Activated CD8-positive, alpha-beta memory T cell treated with anti-CD3 and anti-CD28 coated beads, Interleukin-2, amount 50 U/mL, for 24 hours (primary cell): ENCODE results near the gene MIAT.

Experiments
- DNase-seq: peaks from one replicate; pipeline ENCODE4 v3.0.0-alpha.2; 2020; ENCODE audit errors: extremely low read depth

The MIAT gene

GRCh38 chr22:26632422-26633155 is 24.8 kb upstream of the MIAT start:
- no peak for DNase-seq

- no peak for DNase-seq
Observed at GRCh38 chr22:26634189-26634588, 23.2 kb upstream of the MIAT start.

GRCh38 chr22:26635117-26635516 is 22.3 kb upstream of the MIAT start:
- DNase-seq: no peak

DNA sequence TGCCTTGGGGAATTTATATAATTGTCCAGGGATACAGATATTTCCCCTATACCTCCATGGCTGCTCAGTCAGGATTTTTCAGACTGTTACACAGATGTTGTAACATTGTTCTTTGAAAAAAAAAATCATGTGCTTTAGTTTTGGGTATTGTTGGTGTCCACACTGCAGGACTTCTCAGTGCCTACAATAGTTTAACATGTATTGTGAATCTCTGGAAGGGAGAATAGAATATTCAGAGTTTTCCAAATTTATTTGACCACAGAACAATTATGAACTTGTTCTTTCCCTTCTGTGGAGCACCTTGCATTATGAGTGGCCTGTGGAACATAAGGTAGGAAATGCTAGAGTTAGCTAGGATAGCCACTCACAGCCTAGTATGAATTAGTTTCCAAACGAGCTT is 21.1 kb upstream of the MIAT start:
- DNase-seq: no peak

DNA sequence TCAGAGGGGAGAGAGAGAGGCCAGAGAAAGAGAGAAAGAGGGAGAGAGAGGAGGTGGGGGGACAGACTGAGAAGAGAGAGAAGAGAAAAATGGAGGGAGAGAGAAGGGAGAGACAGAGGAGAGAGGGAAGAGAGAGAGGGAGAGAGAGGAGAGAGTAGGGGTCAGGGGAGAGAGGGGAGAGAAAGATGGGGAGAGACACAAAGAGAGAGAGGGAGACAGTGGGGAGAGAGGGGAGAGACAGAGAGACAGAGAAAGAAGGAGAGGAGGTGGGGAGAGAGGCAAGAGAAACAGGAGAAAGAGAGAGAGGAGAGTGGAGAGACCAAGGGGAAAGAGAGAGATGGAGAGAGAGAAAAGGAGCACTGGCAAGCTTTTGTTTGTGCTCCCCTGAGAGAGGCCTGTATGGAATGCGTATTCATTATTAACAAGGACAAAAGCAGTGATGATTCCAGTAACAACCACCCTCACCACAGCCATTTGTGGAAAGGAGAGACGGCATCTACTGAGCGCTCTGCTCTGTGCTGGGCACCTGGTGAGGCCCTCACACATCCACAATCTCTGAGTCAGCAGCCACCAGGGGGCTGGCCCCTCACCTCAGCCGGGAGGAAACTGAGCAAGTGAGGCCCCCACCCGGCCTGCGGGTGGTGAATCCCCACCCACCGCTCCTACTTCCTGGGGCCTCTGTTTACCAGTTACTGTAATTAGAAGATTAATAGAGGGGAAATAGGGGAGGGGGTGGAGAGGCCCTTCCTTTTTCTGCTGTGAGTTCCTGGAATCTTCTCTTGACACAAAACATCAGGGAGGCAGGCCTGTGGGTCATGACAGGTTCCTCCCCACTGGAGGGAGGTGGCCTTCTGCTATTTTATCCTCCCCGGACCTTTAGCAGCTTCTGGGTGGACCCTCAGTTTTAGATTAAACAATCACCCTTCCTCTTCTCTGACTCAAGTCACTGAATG is 14.6 kb upstream of the MIAT start:
- peak; percentile 73 for DNase-seq

- DNase-seq: no peak
Observed at GRCh38 chr22:26643418-26644100, 13.8 kb upstream of the MIAT start.

DNA sequence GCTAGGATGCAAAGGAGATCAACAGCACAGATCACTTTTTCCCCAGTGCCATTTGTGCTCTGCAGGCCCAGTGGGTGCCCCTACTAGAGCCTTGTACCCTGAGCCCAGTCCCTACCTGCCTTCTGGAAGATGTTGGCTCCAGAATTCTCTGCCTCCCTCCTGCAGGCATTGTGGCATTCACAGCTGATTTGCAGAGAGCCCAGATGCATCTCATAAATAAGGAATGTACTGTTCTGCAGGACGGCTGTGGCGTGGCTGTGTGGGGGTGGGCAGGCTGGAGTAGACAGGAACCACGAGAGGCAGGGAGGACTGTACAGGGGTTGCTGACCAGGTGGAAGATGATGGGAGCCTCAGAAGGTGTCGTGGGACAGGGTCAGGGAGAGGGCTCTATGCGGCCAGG is 11.2 kb upstream of the MIAT start:
- no peak for DNase-seq

DNA sequence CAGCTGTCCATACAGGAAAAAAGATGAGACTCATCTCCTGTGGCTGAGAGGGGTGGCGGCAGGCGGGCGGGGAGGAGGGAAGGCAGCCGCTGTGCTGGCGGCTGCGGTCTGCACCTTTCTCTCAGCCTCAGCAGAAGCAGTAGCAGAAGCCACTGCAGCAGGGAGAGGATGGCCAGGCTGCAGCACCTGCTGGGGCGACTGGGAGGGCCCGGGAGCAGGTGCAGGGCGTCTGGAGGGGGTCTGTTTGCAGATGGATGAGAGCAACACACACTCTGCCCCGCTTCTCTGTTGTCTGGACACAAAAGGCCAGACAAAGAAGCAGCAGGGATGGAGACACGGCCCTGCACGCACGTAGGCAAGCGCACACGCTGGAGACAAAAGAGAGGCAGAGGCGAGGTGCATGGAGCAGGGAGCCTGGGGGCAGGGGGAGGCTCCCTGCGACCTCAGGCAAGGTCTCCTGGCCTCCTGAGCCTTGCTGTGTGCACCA is 9.3 kb upstream of the MIAT start:
- no peak for DNase-seq

DNA sequence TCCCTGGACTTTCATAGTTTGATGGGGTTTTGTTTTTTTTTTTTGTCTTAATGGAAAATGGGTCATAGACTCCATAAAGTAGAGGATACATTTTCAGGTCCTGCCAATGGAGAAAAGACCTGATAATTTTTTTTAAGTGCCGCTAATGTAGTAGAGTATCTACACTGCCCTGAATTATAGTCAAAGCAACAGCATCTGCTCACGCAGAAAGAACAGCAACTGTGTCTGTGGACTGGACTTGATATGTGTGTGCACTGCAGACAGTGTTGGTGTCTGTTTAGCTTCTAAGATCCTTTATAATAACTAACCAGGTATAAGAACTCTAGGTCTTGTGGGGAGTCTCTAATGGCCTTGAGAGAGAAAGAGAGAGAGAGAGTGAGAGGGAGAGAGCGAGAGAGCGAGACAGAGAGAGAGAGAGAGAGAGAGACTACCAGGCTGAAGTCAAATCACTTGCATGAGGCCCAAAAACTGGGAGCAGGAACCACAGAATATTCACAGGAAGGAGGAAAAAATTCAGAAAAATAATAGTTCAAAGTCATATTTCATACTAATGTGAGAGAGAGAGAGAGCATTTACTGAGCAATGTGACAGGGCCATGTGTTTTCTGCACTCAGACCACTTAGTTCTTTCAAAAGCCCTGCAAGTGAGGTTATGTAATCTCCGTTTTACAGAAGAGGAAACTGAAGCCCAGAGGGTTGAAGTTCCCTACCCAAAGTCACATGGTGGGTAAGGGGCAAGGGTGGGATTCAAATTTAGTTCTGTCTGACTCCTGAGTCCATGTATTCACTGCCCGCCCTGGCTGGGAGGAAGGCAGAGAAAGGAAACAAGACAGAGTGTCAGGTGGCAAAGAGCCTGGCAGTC is 8.6 kb upstream of the MIAT start:
- DNase-seq: no peak

- DNase-seq: no peak
Observed at GRCh38 chr22:26650722-26651421, 6.5 kb upstream of the MIAT start.

- no peak for DNase-seq
Observed at GRCh38 chr22:26651815-26652214, 5.6 kb upstream of the MIAT start.

DNA sequence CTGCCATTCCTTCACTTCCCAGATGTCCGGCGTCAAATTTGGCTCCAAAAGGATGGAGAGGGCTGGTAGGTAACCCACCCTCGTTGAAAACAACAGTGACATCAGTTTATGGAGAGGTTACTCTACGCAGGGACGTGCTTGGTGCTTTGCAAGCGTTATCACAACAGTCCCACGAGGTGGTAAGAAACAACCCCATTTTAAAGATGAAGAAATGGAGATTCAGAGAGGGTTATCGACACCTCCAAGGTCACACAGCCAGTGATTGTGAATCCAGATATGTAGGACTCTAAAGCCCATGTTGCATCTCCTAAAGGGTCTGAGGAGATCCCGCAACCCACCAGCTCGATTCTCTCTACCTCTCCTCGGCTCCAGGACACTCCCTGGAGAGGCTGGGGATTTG is 773 bp downstream of the MIAT start:
- no peak for DNase-seq

DNA sequence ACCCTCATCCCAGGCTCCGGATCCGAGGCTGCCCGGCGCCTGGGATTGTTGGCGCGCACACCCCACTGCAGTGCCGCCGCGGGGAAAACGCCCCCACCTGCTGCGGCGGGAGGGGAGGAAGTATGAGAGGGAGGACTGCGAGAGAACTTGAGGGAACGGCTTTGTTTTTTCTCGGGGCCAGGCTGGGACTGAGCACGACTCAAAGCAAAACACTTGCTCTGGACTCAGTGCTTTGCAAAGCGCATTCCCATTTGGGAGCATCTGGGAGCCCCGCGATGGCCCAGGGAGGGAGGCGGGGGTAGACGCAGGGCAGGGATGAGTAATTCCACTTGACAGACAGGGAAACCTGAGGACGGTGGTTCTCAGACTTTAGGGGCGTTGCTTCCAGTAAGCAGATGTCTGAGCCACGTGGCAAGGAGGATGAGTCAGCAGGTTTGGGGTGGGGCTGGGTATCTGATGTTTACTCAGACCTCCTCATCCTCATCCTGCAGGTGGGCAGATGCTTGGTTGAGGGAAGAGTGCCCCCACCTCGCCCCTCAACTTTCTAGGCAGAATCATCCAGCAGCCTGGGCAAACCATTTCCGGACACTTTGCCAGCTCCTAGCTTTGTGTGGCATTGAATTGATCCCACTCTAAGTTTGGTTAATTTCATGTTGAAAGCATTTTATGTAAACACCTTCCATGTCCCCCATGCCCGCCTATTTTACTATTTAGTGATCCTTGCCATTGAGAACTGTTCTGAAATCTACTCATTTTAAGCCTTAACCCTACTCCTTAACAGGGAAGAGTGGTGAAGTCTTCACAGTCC is 1.5 kb downstream of the MIAT start:
- peak; percentile 72 for DNase-seq

- no peak for DNase-seq
Observed at GRCh38 chr22:26660356-26660755, 3.0 kb downstream of the MIAT start.

- no peak for DNase-seq
Observed at GRCh38 chr22:26660961-26661578, 3.7 kb downstream of the MIAT start.

- DNase-seq: no peak
Observed at GRCh38 chr22:26662160-26662559, 4.8 kb downstream of the MIAT start.

- DNase-seq: no peak
Observed at GRCh38 chr22:26663374-26663923, 6.1 kb downstream of the MIAT start.

DNA sequence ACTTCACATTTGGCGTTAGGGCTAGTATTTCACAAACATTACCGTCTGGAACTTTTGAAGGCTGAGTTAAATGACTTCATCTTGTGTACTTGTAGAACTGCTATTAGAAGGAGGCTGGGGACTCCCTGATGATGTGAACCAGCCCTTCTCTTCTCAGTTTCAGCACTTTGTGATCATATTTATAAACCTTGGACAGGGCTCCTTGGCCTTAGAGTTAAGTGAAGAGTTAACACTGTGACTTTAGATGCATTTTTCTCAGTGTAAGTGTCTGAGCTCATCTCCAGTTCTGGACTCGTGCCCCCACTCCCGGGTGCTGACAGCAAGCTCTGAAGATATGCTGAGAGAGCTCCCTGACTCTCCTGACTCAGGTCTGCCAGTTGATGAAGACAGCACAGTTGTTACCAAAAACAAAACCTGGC is 8.4 kb downstream of the MIAT start:
- DNase-seq: no peak

GRCh38 chr22:26667140-26667539 is 9.8 kb downstream of the MIAT start:
- DNase-seq: no peak
